ENCODE results near the gene IER3. TPM values are rescaled to one million over a fixed set of nuclear protein-coding genes. Genes with fewer than 3 reads are reported as not detected.

Gene IER3
- total and polyA plus RNA-seq, 8 donors = 16.5 to 187 (median 113) TPM

GRCh38 chr6:30742316-30743098, 1.8 kb downstream of the IER3 start, which contains the start of gene FLOT1:
TSS of gene FLOT1 (minus strand) at chr6:30742687. CDS start at chr6:30742189, 498 bp downstream.
- intact Hi-C loops (cut with DNase I; ENCODE audit: low total_unique reads) = loop anchor here (10.0 kb wide), 1 partner anchor 82 kb away; no protein-coding TSS in a partner anchor
- Histone ChIP-seq H3K27ac (peak within 1 kb of the TSS; percentile 89 to 99 (median 96)), H3K9me3 (no peaks in the 10 kb centered on the region), H3K27me3 (no peaks in the 10 kb centered on the region), H3K36me3 (peaks cover 23 to 39% (median 36%) of the 10 kb centered on the region in 4 donors), H3K4me1 (peaks cover 36 to 78% (median 75%) of the 10 kb centered on the region in 4 donors), H3K4me3 (peak within 1 kb of the TSS; percentile 58 to 87 (median 72))
- peak; percentile 98 to 99 for DNase-seq
- TF ChIP-seq EP300 (IDR thresholded peaks at IDR 0.05) (peak; percentile 20), CTCF (IDR thresholded peaks at IDR 0.05) (no peak), POLR2A (IDR thresholded peaks at IDR 0.05) (peak in 1 of 4 donors; percentile 47), POLR2AphosphoS5 (IDR thresholded peaks at IDR 0.05) (peak; percentile 86 to 99 (median 92))
- WGBS, 5 donors = 0 to 1% (median 1%) methylated on average over 41 to 66 of the region's 66 CpGs

DNA sequence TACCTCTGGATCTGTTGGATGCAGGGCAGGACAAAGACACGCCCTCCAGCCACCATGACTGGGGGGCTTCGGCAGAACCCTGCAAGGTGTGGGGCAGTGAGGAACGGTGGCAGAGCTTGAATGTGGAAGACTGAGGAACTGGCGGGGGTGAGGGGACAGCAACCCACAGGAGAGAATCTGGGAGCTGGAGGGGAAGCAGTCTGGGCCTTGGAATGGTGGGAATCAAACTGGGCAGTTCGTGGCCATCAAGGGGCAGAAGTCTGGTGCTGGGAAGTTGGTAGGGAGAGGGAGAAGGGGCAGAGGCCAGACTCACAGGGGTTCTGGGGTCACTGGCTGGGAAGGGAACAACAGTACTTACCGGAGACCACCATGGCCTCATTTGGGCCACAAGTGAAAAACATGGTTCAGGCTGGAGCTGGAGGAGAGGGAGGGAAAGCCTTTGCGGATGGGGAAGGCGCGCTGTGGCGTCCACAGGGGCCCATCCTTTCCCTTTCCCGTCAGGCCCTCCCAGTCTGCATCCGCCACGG, 2.5 kb downstream of the IER3 start:
- DNase-seq = no peak
- H3K9me3 ChIP-seq = no peaks in the 10 kb centered on the region
- intact Hi-C loops (cut with DNase I; ENCODE audit: low total_unique reads) = loop anchor here (10.0 kb wide), 1 partner anchor 83 kb away; no protein-coding TSS in a partner anchor
- peaks cover 23 to 45% (median 43%) of the 10 kb centered on the region in 4 donors for H3K36me3 ChIP-seq
- H3K27me3 ChIP-seq = no peaks in the 10 kb centered on the region
- WGBS, 5 donors = 6 to 9% (median 8%) methylated on average over 13 of the region's 13 CpGs
- no peak for TF ChIP-seq POLR2A (IDR thresholded peaks at IDR 0.05)
- TF ChIP-seq CTCF (IDR thresholded peaks at IDR 0.05) = no peak
- TF ChIP-seq EP300 (IDR thresholded peaks at IDR 0.05) = no peak
- TF ChIP-seq POLR2AphosphoS5 (IDR thresholded peaks at IDR 0.05) = no peak
- peak overlapping the region; percentile 58 to 87 (median 72) for H3K4me3 ChIP-seq
- peak overlapping the region; percentile 89 to 99 (median 96) for H3K27ac ChIP-seq
- peaks cover 38 to 78% (median 75%) of the 10 kb centered on the region in 4 donors for H3K4me1 ChIP-seq

DNA sequence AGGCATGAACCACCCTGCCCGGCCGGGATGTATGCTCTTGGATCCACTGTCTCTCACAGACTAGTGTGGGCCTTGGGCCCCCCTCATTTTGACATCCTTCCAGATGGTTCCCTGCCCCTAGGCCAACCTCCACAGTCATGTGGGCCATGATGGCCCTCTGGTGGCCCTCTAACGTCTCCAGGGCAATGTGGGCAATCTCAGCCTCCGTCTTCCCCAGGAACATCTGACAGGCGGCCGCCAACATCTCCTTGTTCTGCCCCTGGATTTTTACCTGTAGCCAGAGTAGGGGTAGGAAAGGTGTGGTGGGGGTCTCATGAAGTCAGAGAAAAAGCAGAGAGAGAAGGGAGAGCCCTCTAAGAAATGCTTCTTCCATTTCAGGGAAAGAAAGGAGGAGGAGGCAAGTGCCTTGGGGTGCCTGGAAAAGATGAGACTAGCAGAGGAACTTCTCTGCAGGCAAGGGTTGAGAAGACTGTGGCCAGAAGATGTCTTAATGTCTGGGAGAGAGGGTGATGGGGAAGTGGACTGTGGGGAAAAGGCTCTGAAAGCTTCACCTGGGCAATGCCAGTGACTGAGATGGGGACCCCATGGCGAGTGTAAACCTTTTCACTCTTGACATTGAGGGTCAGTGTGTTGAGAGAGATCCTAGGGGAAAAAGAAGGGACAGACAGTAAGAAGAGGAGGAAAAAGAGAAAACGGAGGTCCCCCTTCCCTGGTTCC, 3.1 kb downstream of the IER3 start:
- peak overlapping the region; percentile 58 to 87 (median 72) for H3K4me3 ChIP-seq
- 66 to 77% (median 74%) methylated on average over 8 of the region's 8 CpGs for WGBS, 5 donors
- H3K4me1 ChIP-seq = peaks cover 40 to 77% (median 74%) of the 10 kb centered on the region in 4 donors

GRCh38 chr6:30740540-30740870, 3.8 kb downstream of the IER3 start:
- peak overlapping the region in 4 of 5 donors; percentile 35 to 99 (median 96) for H3K27ac ChIP-seq
- peak in 1 of 3 donors; percentile 46 for TF ChIP-seq POLR2AphosphoS5 (IDR thresholded peaks at IDR 0.05)
- TF ChIP-seq EP300 (IDR thresholded peaks at IDR 0.05) = no peak
- no peaks in the 10 kb centered on the region for H3K27me3 ChIP-seq
- WGBS, 5 donors = 81 to 93% (median 88%) methylated on average over 2 of the region's 2 CpGs
- peaks cover 33 to 59% (median 56%) of the 10 kb centered on the region in 4 donors for H3K36me3 ChIP-seq
- H3K9me3 ChIP-seq = no peaks in the 10 kb centered on the region
- H3K4me1 ChIP-seq = peaks cover 40 to 82% (median 72%) of the 10 kb centered on the region in 4 donors
- intact Hi-C loops (cut with DNase I; ENCODE audit: low total_unique reads) = loop anchor here (10.0 kb wide), 1 partner anchor 84 kb away; no protein-coding TSS in a partner anchor
- DNase-seq = no peak
- peak overlapping the region in 1 of 4 donors; percentile 61 for H3K4me3 ChIP-seq

More for the DNA sequence above, 3.1 kb downstream of the IER3 start:
- H3K36me3 ChIP-seq = peaks cover 26 to 51% (median 49%) of the 10 kb centered on the region in 4 donors
- no peak for TF ChIP-seq EP300 (IDR thresholded peaks at IDR 0.05)
- TF ChIP-seq POLR2AphosphoS5 (IDR thresholded peaks at IDR 0.05) = peak in 1 of 3 donors; percentile 57
- no peaks in the 10 kb centered on the region for H3K27me3 ChIP-seq
- peak overlapping the region; percentile 89 to 99 (median 96) for H3K27ac ChIP-seq
- no peak for DNase-seq
- H3K9me3 ChIP-seq = no peaks in the 10 kb centered on the region
- intact Hi-C loops (cut with DNase I; ENCODE audit: low total_unique reads) = loop anchor here (10.0 kb wide), 1 partner anchor 84 kb away; no protein-coding TSS in a partner anchor

GRCh38 chr6:30738532-30738931, 5.8 kb downstream of the IER3 start:
- TF ChIP-seq CTCF (IDR thresholded peaks at IDR 0.05) = no peak
- no peak for TF ChIP-seq POLR2AphosphoS5 (IDR thresholded peaks at IDR 0.05)
- TF ChIP-seq POLR2A (IDR thresholded peaks at IDR 0.05) = no peak
- TF ChIP-seq EP300 (IDR thresholded peaks at IDR 0.05) = no peak
- DNase-seq = no peak
- peak overlapping the region in 1 of 5 donors; percentile 75 for H3K27ac ChIP-seq
- H3K36me3 ChIP-seq = peaks cover 47 to 78% (median 75%) of the 10 kb centered on the region in 4 donors
- no peaks in the 10 kb centered on the region for H3K9me3 ChIP-seq
- H3K4me1 ChIP-seq = peaks cover 36 to 70% (median 61%) of the 10 kb centered on the region in 4 donors
- intact Hi-C loops (cut with DNase I; ENCODE audit: low total_unique reads) = no loop called here
- H3K4me3 ChIP-seq = no peak overlapping the region
- H3K27me3 ChIP-seq = no peaks in the 10 kb centered on the region
- WGBS, 5 donors = 79 to 82% (median 80%) methylated on average over 6 of the region's 6 CpGs

Data from stomach (tissue), 9 donors.